Testis (tissue), 3 donors: ENCODE measurements around the gene ACACA. TPM values are rescaled to one million over a fixed set of nuclear protein-coding genes. Genes with fewer than 3 reads are reported as not detected.

Experiments
- DNase-seq: peaks from one replicate; pipeline ENCODE4 v3.0.0-alpha.2; 2019
- H3K27ac ChIP-seq, 2 donors: fragments of 200-600 bp; sonication (generic); one replicate each; pipeline ENCODE4 v1.5.1; 2019
- H3K27me3 ChIP-seq: fragments of 200-600 bp; sonication (generic); one replicate; pipeline ENCODE4 v1.5.1; 2019
- H3K36me3 ChIP-seq: fragments of 200-600 bp; sonication (generic); one replicate; pipeline ENCODE4 v1.5.1; 2017; ENCODE audit warnings: low read depth; ENCODE audit errors: missing control alignments
- H3K4me1 ChIP-seq: fragments of 200-600 bp; sonication (generic); one replicate; pipeline ENCODE4 v1.5.1; 2019
- H3K4me3 ChIP-seq, 2 donors: fragments of 200-600 bp; sonication (generic); one replicate each; pipeline ENCODE4 v1.5.1; 2017 to 2019
- H3K9me3 ChIP-seq: fragments of 200-600 bp; sonication (generic); one replicate; pipeline ENCODE4 v1.5.1; 2017
- POLR2A ChIP-seq: fragments of 450-650 bp; IDR thresholded peaks from one replicate; pipeline ENCODE4 v1.6.1; 2017; ENCODE audit warnings: antibody characterized with exemption, mild to moderate bottlenecking, moderate library complexity
- WGBS, 2 donors: methylation state at CpG; one replicate each; pipeline ENCODE4 v1.1.5; 2018; 5-methylcytosine and 5-hydroxymethylcytosine counted together
- intact Hi-C: fragments of 100-400 bp; cut with DNase I; formaldehyde crosslinking; loops from one replicate; pipeline ENCODE4 v1.15.1; 2023; ENCODE audit warnings: low total_unique reads
- polyA plus RNA-seq: library from polyadenylated mRNA; stranded (reverse); fragments of 350-450 nt; fragmentation: Illumina TruSeq; extraction: RNeasy Lipid Tissue Mini Kit (QIAGEN cat#74804); gene quantifications from one replicate; pipeline ENCODE4 v1.2.3, GENCODE V29; 2014; ENCODE audit warnings: low read depth, low replicate concordance; ENCODE audit not compliant: insufficient read depth
- total RNA-seq, 2 donors: library from RNA; depleted of rRNA; stranded (reverse); fragments of >200 nt; gene quantifications; one replicate each; pipeline ENCODE4 v1.2.3, GENCODE V29; 2016
- TF ChIP-seq, protein P1 (sequence below), 3 experiments: fragments of 450-650 bp in 2 of 3; fragments of 200-600 bp in 1 of 3; sonication (generic) in 1 of 3; IDR thresholded peaks; one replicate each; pipeline ENCODE4 v1.5.1; 2016 to 2019; ENCODE audit warnings: antibody characterized with exemption in 3 of 3, mild to moderate bottlenecking in 2 of 3, moderate library complexity in 1 of 3

Gene ACACA
- total and polyA plus RNA-seq, 3 donors from 2014 or later: 43.4 to 65.0 (median 56.0) TPM

DNA sequence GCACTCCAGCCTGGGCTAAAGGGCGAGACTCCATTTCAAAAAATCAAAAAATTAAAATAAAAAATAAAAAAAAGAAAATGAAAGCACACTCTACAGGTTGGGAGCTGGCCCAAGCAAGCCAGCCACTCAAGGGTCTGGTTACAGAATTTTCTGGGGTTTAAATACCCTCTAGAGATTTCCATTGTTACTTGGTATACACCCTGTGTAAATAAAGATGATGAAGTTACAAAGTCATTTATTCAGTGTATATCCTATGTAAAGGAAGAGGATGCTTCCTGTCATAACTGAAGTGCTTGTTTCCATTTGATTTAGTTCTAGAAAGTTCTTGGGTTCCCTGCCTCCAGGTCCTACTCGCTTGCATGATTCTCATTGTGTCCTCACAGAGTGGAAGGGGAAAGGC is 110.7 kb downstream of the ACACA start:
- Histone ChIP-seq H3K4me3 (no peak overlapping the region), H3K36me3 (no peaks in the 10 kb centered on the region), H3K9me3 (no peaks in the 10 kb centered on the region), H3K27me3 (no peaks in the 10 kb centered on the region), H3K27ac (no peak overlapping the region), H3K4me1 (peaks cover 28% of the 10 kb centered on the region)
- intact Hi-C loops: no loop called here
- DNase-seq: no peak
- TF ChIP-seq, protein P1, sequence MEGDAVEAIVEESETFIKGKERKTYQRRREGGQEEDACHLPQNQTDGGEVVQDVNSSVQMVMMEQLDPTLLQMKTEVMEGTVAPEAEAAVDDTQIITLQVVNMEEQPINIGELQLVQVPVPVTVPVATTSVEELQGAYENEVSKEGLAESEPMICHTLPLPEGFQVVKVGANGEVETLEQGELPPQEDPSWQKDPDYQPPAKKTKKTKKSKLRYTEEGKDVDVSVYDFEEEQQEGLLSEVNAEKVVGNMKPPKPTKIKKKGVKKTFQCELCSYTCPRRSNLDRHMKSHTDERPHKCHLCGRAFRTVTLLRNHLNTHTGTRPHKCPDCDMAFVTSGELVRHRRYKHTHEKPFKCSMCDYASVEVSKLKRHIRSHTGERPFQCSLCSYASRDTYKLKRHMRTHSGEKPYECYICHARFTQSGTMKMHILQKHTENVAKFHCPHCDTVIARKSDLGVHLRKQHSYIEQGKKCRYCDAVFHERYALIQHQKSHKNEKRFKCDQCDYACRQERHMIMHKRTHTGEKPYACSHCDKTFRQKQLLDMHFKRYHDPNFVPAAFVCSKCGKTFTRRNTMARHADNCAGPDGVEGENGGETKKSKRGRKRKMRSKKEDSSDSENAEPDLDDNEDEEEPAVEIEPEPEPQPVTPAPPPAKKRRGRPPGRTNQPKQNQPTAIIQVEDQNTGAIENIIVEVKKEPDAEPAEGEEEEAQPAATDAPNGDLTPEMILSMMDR (IDR thresholded peaks at IDR 0.05): no peak
- TF ChIP-seq POLR2A: no peak
- 93 to 98% methylated on average over 2 of the region's 2 CpGs for WGBS, 2 donors

GRCh38 chr17:37294888-37295287 is 111.7 kb downstream of the ACACA start:
- Histone ChIP-seq H3K4me3 (no peak overlapping the region), H3K27me3 (no peaks in the 10 kb centered on the region), H3K4me1 (peaks cover 20% of the 10 kb centered on the region), H3K36me3 (no peaks in the 10 kb centered on the region), H3K9me3 (no peaks in the 10 kb centered on the region), H3K27ac (no peak overlapping the region)
- DNase-seq: no peak
- no peak for TF ChIP-seq POLR2A
- TF ChIP-seq, protein P1 (IDR thresholded peaks at IDR 0.05): no peak
- WGBS, 2 donors: 71 to 72% methylated on average over 4 of the region's 4 CpGs
- intact Hi-C loops: no loop called here

- Histone ChIP-seq H3K9me3 (no peaks in the 10 kb centered on the region), H3K4me1 (peaks cover 10% of the 10 kb centered on the region), H3K27me3 (no peaks in the 10 kb centered on the region), H3K36me3 (no peaks in the 10 kb centered on the region), H3K4me3 (no peak overlapping the region), H3K27ac (no peak overlapping the region)
- intact Hi-C loops: no loop called here
- TF ChIP-seq, protein P1 (IDR thresholded peaks at IDR 0.05): no peak
- no peak for TF ChIP-seq POLR2A
- no peak for DNase-seq
- 89 to 95% methylated on average over 5 of the region's 5 CpGs for WGBS, 2 donors
Measured at GRCh38 chr17:37293770-37294169, 112.9 kb downstream of the ACACA start.

DNA sequence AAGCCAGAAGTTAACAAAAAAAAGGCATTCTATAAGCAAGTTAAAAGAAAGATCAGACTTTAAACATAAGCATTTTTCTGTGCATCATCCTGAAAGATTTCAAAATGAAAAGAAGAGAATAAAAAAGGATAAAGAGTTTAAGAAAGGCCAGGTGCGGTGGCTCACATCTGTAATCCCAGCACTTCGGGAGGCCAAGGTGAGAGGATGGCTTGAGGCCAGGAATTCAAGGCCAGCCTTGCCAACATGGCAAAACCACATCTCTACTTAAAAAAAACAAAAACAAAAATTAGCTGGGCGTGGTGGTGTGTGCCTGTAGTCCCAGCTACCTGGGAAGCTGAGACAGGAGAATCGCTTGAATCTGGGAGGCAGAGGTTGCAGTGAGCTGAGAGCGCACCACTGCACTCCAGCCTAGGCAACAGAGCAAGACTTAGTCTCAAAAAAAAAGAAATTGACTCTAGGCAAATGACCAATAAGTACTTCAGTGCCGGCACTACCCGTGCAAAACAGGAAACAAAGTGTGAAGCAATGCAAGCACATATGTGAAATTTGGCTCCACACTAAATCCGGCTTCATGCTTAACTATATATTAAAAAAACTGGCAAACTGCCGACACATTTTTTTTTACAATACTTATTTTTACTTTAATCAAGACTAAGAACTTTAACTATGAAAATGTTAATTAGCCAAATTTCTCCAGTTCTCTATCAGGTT is 114.1 kb downstream of the ACACA start:
- TF ChIP-seq, protein P1 (IDR thresholded peaks at IDR 0.05): no peak
- no peak for TF ChIP-seq POLR2A

GRCh38 chr17:37291351-37291750 is 115.3 kb downstream of the ACACA start:
- no peaks in the 10 kb centered on the region for H3K4me1 ChIP-seq
- no peak for TF ChIP-seq POLR2A
- TF ChIP-seq, protein P1 (IDR thresholded peaks at IDR 0.05): no peak
- no peak overlapping the region for H3K27ac ChIP-seq
- H3K36me3 ChIP-seq: no peaks in the 10 kb centered on the region
- intact Hi-C loops: no loop called here
- no peak overlapping the region for H3K4me3 ChIP-seq
- H3K9me3 ChIP-seq: no peaks in the 10 kb centered on the region
- WGBS, 2 donors: 90 to 94% methylated on average over 4 of the region's 4 CpGs
- H3K27me3 ChIP-seq: no peaks in the 10 kb centered on the region
- DNase-seq: no peak

More for the DNA sequence above, 114.1 kb downstream of the ACACA start:
- no peaks in the 10 kb centered on the region for H3K27me3 ChIP-seq
- H3K27ac ChIP-seq: no peak overlapping the region
- no peaks in the 10 kb centered on the region for H3K9me3 ChIP-seq
- no peak overlapping the region for H3K4me3 ChIP-seq
- H3K36me3 ChIP-seq: no peaks in the 10 kb centered on the region
- no peaks in the 10 kb centered on the region for H3K4me1 ChIP-seq
- intact Hi-C loops: no loop called here
- DNase-seq: no peak
- 72 to 83% methylated on average over 9 of the region's 9 CpGs for WGBS, 2 donors
